GM21367 (cell line): ENCODE data around the gene GNG12.
"Not testable (repeated sequence)": the region's sequence is repeated elsewhere in the genome, so short reads cannot be mapped to it uniquely, and the experiment has no call there.

Experiments used
- ATAC-seq: cut with Tn5 transposase; IDR thresholded peaks from one replicate; pipeline ENCODE4 v1.9.1; 2021; ENCODE audit not compliant: unreplicated experiment

The GNG12 gene

GRCh38 chr1:67665307-67665706, 168.0 kb downstream of the GNG12 start:
- ATAC-seq = not testable (repeated sequence)

DNA sequence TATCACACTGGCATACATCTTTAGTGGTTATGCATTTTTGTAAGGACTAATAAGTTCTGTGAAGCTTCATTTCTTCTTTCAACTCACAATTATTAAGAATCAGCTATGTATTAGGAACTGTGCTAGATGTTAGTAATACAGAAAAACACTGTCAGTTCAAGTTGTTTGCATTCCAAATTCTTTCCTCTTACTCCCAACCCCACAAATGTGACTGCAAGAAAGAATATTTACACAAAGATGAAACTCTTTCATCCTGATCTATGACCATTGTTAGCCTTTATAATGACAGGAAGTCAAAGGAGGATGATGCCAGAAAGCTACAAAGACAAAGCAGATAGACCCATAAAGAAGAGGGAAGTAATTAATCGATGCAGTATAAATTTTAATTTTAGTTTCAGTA, 169.2 kb downstream of the GNG12 start:
- ATAC-seq = no peak

GRCh38 chr1:67662884-67663283, 170.4 kb downstream of the GNG12 start:
- ATAC-seq = no peak

DNA sequence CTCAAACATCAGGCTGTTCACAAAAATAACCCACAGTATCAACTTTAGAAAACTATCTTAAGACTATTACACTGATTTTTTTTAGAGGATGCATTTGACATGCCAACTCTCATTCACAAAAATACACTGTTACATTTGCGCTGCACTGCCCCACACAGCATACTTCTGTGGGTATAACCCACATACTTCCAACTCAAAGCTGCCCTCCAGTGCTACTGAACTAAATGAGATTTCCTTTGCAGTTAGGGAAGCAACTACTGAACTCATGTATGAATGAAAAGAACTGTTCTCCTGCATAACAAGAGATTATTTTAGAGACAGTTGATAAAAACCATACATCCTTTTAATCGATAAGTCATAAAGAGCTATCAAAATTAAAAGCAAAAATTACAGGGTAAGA, 174.0 kb downstream of the GNG12 start:
- ATAC-seq = no peak

GRCh38 chr1:67657152-67657551, 176.1 kb downstream of the GNG12 start:
- ATAC-seq = not testable (repeated sequence)

DNA sequence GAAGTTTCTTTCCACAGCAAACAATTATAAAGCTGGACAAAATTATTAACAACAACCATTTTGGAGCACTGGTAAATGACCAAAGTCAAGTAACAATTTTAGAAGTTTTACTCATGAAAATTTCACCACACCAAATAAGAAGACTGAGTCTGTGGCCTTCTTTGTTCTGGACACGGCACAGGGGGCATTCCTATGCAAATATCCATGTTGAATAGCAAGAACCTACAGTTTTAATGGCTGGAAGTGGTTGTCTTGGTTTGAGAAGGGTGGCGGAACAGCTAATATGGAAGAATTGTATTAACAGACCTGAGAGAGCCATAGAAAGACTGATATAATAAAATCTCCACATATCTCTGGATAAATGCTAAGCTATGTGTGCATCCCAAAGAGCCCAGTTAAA, 177.7 kb downstream of the GNG12 start:
- no peak for ATAC-seq

DNA sequence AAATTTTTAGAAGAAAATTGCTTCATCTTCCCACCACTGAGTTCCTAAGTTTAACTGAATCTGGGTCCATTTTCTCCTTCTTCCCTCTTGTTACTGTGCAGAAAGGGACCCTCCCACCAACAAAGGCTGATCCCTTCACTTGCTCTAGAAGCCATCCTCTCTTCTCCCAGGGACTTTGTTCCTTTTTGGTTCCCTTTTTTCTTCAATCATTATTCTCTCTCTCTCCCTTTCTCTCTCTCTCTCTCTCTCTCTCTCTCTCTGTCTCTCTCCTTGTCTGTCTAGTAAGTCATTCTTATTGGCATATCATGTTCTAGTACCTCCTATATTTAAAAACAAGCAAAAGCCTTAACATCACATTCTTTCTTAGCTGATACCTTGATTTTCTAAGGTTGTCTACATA, 180.0 kb downstream of the GNG12 start:
- ATAC-seq = no peak

DNA sequence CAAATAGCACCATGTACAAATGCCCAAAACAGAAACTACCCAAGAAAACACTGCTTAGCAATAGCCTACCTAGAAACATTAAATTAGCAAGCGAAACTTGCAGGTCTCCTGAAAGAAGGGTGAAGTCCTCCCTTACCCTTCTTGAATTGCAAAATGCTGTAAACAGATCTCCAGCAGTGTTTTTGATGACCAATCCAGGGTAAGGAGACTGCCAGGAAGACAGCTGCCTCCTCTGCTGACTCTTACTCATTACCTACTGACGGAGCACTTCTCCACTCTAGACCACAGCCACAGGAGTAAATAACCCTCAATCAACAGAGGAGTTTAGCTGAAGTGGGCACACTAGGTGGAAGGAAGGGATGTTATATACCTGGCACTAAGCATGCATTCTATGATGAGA, 180.5 kb downstream of the GNG12 start:
- no peak for ATAC-seq
